HCT116 (cell line): Measurements from ENCODE around the gene ALCAM. TPM values are rescaled to one million over a fixed set of nuclear protein-coding genes. Genes with fewer than 3 reads are reported as not detected.
"Not testable (repeated sequence)": the region's sequence is repeated elsewhere in the genome, so short reads cannot be mapped to it uniquely, and the experiment has no call there.

Experiments
- ATAC-seq: fragments of 200-7000 bp; cut with Tn5 transposase; 2 replicates; pipeline ENCODE4 v1.9.1; 2020; ENCODE audit warnings: mild to moderate bottlenecking, moderate library complexity
- BruUV-seq: library from RNA; stranded (reverse); fragments of 400-500 nt; replicated peaks from 2 replicates; lab custom pipeline; 2021; lab: Mats Ljungman, UMichigan
- CTCF ChIA-PET: fragments of 300-600 bp; sonication (Branson Sonifier 250); formaldehyde crosslinking; loops from one replicate; lab custom pipeline; 2021; ENCODE audit warnings: antibody characterized with exemption; lab: Charles Lee
- POLR2A ChIA-PET: fragments of 300-600, 350-600 bp; sonication (Branson Sonifier 250); formaldehyde crosslinking; loops from one replicate; lab custom pipeline; 2021; ENCODE audit warnings: antibody characterized with exemption; lab: Charles Lee
- RAD21 ChIA-PET, 2 experiments: fragments of 300-600 bp; sonication (Branson Sonifier 250); formaldehyde crosslinking; loops; one replicate each; lab custom pipeline; 2023; ENCODE audit warnings: low total read pairs in 2 of 2; ENCODE audit not compliant: uncharacterized antibody in 2 of 2, unreplicated experiment in 2 of 2, low non-redundant PET in 1 of 2; lab: Charles Lee
- DNase-seq: peaks from one replicate; pipeline ENCODE4 v3.0.0-alpha.2; 2010; ENCODE audit warnings: low read depth, low spot score
- H2AFZ ChIP-seq: fragments of 200-600 bp; shearing (Covaris generic), sonication (generic); 2 replicates; pipeline ENCODE4 v1.6.1; 2017; ENCODE audit warnings: low read depth, mixed run types, mixed read lengths, antibody characterized with exemption, low read length; ENCODE audit not compliant: poor library complexity, severe bottlenecking
- H3K27ac ChIP-seq: 2 replicates; pipeline ENCODE4 v1.5.1; 2012; ENCODE audit warnings: low read depth, low read length
- H3K27me3 ChIP-seq: fragments of 200-600 bp; sonication (generic); 2 replicates; pipeline ENCODE4 v1.6.1; 2016; ENCODE audit warnings: mixed run types, low read length, mixed read lengths; ENCODE audit not compliant: insufficient read depth
- H3K36me3 ChIP-seq, 2 experiments: fragments of 200-500 bp in 1 of 2; fragments of 200-600 bp in 1 of 2; sonication (Bioruptor generic) in 1 of 2; sonication (generic) in 1 of 2; 2 replicates each; pipeline versions ENCODE4 v1.5.1 to v1.6.1; 2014 to 2016; ENCODE audit warnings: low read length in 2 of 2, inconsistent platforms in 1 of 2, mixed read lengths in 1 of 2, mixed run types in 1 of 2; ENCODE audit not compliant: insufficient read depth in 2 of 2, control insufficient read depth in 1 of 2
- H3K4me1 ChIP-seq, 2 experiments: fragments of 200-600 bp in 1 of 2; sonication (generic) in 1 of 2; 2 replicates each; pipeline versions ENCODE4 v1.5.1 to v1.6.1; 2012 to 2017; ENCODE audit warnings: low read length in 2 of 2, inconsistent platforms in 1 of 2, mild to moderate bottlenecking in 1 of 2, mixed read lengths in 1 of 2, mixed run types in 1 of 2, moderate library complexity in 1 of 2; ENCODE audit not compliant: insufficient read depth in 2 of 2, control insufficient read depth in 1 of 2
- H3K4me2 ChIP-seq: fragments of 200-600 bp; sonication (generic); 2 replicates; pipeline ENCODE4 v1.6.1; 2017; ENCODE audit warnings: mixed run types, low read length, mixed read lengths
- H3K4me3 ChIP-seq, 2 experiments: fragments of 200-600 bp in 1 of 2; sonication (generic) in 1 of 2; replicated peaks in 1 of 2; 2 replicates each; pipeline ENCODE4 v1.5.1; 2011 to 2016; ENCODE audit warnings: low read length in 2 of 2, control low read depth in 1 of 2, low read depth in 1 of 2, mild to moderate bottlenecking in 1 of 2, mixed read lengths in 1 of 2, mixed run types in 1 of 2
- H3K79me2 ChIP-seq: fragments of 200-600 bp; sonication (generic); 2 replicates; pipeline ENCODE4 v1.6.1; 2017; ENCODE audit warnings: mild to moderate bottlenecking, mixed run types, low read length, moderate library complexity, mixed read lengths; ENCODE audit not compliant: insufficient read depth
- H3K9ac ChIP-seq: fragments of 200-600 bp; sonication (generic); 2 replicates; pipeline ENCODE4 v1.6.1; 2016; ENCODE audit warnings: low read length, mixed read lengths
- H3K9me2 ChIP-seq: fragments of 200-600 bp; sonication (generic), shearing (Covaris generic); 2 replicates; pipeline ENCODE4 v1.6.1; 2017; ENCODE audit warnings: mixed run types, mild to moderate bottlenecking, moderate library complexity; ENCODE audit not compliant: insufficient read depth
- H3K9me3 ChIP-seq, 2 experiments: fragments of 200-500 bp in 1 of 2; fragments of 200-600 bp in 1 of 2; sonication (Bioruptor generic) in 1 of 2; sonication (generic) in 1 of 2; 2 replicates each; pipeline ENCODE4 v1.6.1; 2014 to 2017; ENCODE audit warnings: low read length in 2 of 2, mixed read lengths in 2 of 2, inconsistent platforms in 1 of 2, low read depth in 1 of 2, mild to moderate bottlenecking in 1 of 2, mixed run types in 1 of 2, moderate library complexity in 1 of 2; ENCODE audit not compliant: control insufficient read depth in 1 of 2, insufficient read depth in 1 of 2
- H4K20me1 ChIP-seq: fragments of 200-600 bp; sonication (generic), shearing (Covaris generic); 2 replicates; pipeline ENCODE4 v1.6.1; 2017; ENCODE audit warnings: mixed run types, mild to moderate bottlenecking, moderate library complexity; ENCODE audit not compliant: insufficient read depth
- EGR1 ChIP-seq: IDR thresholded peaks from 2 replicates; pipeline ENCODE4 v1.6.1; 2012; ENCODE audit warnings: low read depth
- ELF1 ChIP-seq: IDR thresholded peaks from 2 replicates; pipeline ENCODE4 v1.6.1; 2012; ENCODE audit warnings: low read depth, borderline replicate concordance
- EZH2phosphoT487 ChIP-seq: fragments of 200-600 bp; IDR thresholded peaks from 2 replicates; pipeline ENCODE4 v1.6.1; 2018; ENCODE audit warnings: antibody characterized with exemption, borderline replicate concordance
- FOSL1 ChIP-seq: IDR thresholded peaks from 2 replicates; pipeline ENCODE4 v1.6.1; 2012; ENCODE audit warnings: low read depth
- POLR2A ChIP-seq: IDR thresholded peaks from 2 replicates; pipeline ENCODE4 v1.7.0; 2011; ENCODE audit warnings: borderline replicate concordance; ENCODE audit not compliant: insufficient read depth, insufficient read length; ENCODE audit errors: extremely low read depth
- POLR2AphosphoS5 ChIP-seq: IDR thresholded peaks from 2 replicates; pipeline ENCODE4 v1.6.1; 2011; ENCODE audit warnings: mild to moderate bottlenecking, low read depth, low read length, moderate library complexity
- RAD21 ChIP-seq: IDR thresholded peaks from 2 replicates; pipeline ENCODE4 v1.6.1; 2012; ENCODE audit warnings: low read depth, mild to moderate bottlenecking
- SIN3A ChIP-seq: IDR thresholded peaks from 2 replicates; pipeline ENCODE4 v1.6.1; 2012; ENCODE audit warnings: low read depth
- SP1 ChIP-seq: IDR thresholded peaks from 2 replicates; pipeline ENCODE4 v1.6.1; 2012; ENCODE audit warnings: low read depth
- TCF7L2 ChIP-seq: IDR thresholded peaks from 2 replicates; pipeline ENCODE4 v1.7.0; 2011; ENCODE audit warnings: borderline replicate concordance, inconsistent platforms; ENCODE audit not compliant: insufficient read depth, insufficient read length; ENCODE audit errors: extremely low read depth
- YY1 ChIP-seq: IDR thresholded peaks from 2 replicates; pipeline ENCODE4 v1.6.1; 2011; ENCODE audit warnings: low read length, low read depth, moderate library complexity, mild to moderate bottlenecking; ENCODE audit not compliant: insufficient replicate concordance; ENCODE audit errors: extremely low read depth
- ZFX ChIP-seq: fragments of 450-650 bp; IDR thresholded peaks from 2 replicates; pipeline ENCODE4 v1.6.1; 2017
- ZNF274 ChIP-seq: fragments of 200-500 bp; sonication (Bioruptor generic); IDR thresholded peaks from 2 replicates; pipeline ENCODE4 v1.6.1; 2014; ENCODE audit warnings: mild to moderate bottlenecking, low read depth, low read length, inconsistent platforms
- intact Hi-C: fragments of 100-400 bp; cut with micrococcal nuclease; formaldehyde crosslinking; loops from 2 replicates; pipeline ENCODE4 v1.10.0; 2022
- total RNA-seq: library from RNA; stranded (reverse); gene quantifications from one replicate; pipeline ENCODE4 v1.2.1, GENCODE V29; 2021; ENCODE audit not compliant: unreplicated experiment
- TF ChIP-seq, protein P1 (sequence below), 3 experiments: fragments of 200-600 bp in 1 of 3; sonication (generic) in 1 of 3; IDR thresholded peaks in 2 of 3; conservative IDR thresholded peaks in 1 of 3; 2 replicates each; pipeline ENCODE4 v1.5.1; 2012 to 2017; ENCODE audit warnings: low read depth in 2 of 3, low read length in 2 of 3, antibody characterized with exemption in 1 of 3, borderline replicate concordance in 1 of 3, control low read depth in 1 of 3, mild to moderate bottlenecking in 1 of 3, mixed read lengths in 1 of 3, mixed run types in 1 of 3, moderate library complexity in 1 of 3; ENCODE audit not compliant: insufficient read depth in 1 of 3
- TF ChIP-seq, protein P2 (sequence below): IDR thresholded peaks from 2 replicates; pipeline ENCODE4 v1.6.1; 2012

Gene ALCAM
- total RNA-seq, 1 experiment from 2014 or later = 56.7 TPM

DNA sequence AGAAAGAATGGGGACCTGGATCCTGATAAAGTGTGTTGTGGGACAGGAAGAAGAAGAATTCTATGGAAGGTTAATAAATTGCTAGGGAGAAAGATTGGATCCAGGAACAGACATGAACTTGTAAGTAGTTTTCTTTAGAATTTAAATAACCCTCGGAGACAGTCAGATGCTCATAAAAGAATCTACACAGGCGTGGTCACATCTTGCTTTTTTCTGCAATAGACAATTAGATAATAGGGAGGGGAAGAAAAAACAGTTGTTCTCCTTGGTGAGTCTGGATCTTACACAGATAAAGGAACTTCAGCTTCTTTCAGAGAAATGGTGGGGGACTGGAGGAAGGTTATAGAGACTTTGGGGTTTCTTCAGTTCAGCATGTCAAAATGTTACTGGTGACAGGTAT is 232.6 kb downstream of the ALCAM start:
- no peaks in the 10 kb centered on the region for H3K9me2 ChIP-seq
- ChIA-PET CTCF (no interaction called here), POLR2A (no interaction called here), RAD21 (no interaction called here)
- H3K4me3 ChIP-seq = no peak overlapping the region
- H3K4me1 ChIP-seq = peaks cover 0 to 11% of the 10 kb centered on the region in 2 experiments; a peak in 2 of 4 replicates
- no peaks in the 10 kb centered on the region for H3K27me3 ChIP-seq
- H3K9ac ChIP-seq = no peak overlapping the region
- DNase-seq (no peak), ATAC-seq (no peak)
- BruUV-seq = no TSS peak
- no peaks in the 10 kb centered on the region for H4K20me1 ChIP-seq
- no peak overlapping the region for H3K4me2 ChIP-seq
- intact Hi-C loops = no loop called here
- H3K36me3 ChIP-seq = no peaks in the 10 kb centered on the region
- no peak for TF ChIP-seq ZNF274
- no peak for TF ChIP-seq SP1
- TF ChIP-seq, protein P1, sequence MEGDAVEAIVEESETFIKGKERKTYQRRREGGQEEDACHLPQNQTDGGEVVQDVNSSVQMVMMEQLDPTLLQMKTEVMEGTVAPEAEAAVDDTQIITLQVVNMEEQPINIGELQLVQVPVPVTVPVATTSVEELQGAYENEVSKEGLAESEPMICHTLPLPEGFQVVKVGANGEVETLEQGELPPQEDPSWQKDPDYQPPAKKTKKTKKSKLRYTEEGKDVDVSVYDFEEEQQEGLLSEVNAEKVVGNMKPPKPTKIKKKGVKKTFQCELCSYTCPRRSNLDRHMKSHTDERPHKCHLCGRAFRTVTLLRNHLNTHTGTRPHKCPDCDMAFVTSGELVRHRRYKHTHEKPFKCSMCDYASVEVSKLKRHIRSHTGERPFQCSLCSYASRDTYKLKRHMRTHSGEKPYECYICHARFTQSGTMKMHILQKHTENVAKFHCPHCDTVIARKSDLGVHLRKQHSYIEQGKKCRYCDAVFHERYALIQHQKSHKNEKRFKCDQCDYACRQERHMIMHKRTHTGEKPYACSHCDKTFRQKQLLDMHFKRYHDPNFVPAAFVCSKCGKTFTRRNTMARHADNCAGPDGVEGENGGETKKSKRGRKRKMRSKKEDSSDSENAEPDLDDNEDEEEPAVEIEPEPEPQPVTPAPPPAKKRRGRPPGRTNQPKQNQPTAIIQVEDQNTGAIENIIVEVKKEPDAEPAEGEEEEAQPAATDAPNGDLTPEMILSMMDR (IDR thresholded peaks at IDR 0.05 in 2 of 3, conservative IDR thresholded peaks at IDR 0.05 in 1 of 3; ENCODE audit: borderline replicate concordance in 1 of 3, insufficient read depth in 1 of 3, low read depth in 2 of 3, low read length in 2 of 3) = no peak
- TF ChIP-seq, protein P2, sequence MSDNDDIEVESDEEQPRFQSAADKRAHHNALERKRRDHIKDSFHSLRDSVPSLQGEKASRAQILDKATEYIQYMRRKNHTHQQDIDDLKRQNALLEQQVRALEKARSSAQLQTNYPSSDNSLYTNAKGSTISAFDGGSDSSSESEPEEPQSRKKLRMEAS = no peak
- TF ChIP-seq POLR2A = no peak
- no peak for TF ChIP-seq SIN3A
- no peak for TF ChIP-seq TCF7L2
- TF ChIP-seq EZH2phosphoT487 = no peak
- TF ChIP-seq ELF1 = no peak
- TF ChIP-seq RAD21 = no peak
- no peak for TF ChIP-seq YY1
- TF ChIP-seq EGR1 = no peak
- no peak for TF ChIP-seq POLR2AphosphoS5
- TF ChIP-seq ZFX = no peak
- TF ChIP-seq FOSL1 = no peak
- H3K79me2 ChIP-seq = no peaks in the 10 kb centered on the region
- peak overlapping the region; percentile 27 for H2AFZ ChIP-seq
- no peaks in the 10 kb centered on the region for H3K9me3 ChIP-seq
- no peak overlapping the region for H3K27ac ChIP-seq

DNA sequence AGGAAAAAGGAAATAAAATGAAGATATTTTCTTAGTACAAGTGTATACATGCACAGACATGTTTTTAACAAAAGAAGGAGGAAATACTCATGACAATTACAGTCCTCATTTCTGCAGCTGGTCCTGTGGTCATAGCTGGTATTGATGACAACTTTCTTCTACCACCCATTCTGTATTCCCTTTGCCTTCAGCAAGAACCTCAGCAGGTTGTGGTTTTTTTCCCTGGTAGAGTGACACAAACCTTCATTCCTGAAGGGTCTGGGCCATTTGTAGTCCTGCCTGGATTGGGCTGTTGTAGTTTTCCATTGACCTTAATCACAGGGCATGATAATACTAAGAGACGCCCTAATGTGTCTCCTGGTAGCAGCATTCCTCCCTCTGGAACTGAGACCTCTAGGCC is 235.0 kb downstream of the ALCAM start:
- POLR2A ChIA-PET, H3K9me3 ChIP-seq, H3K9ac ChIP-seq, DNase-seq, H3K79me2 ChIP-seq, H3K36me3 ChIP-seq, H3K27me3 ChIP-seq, ATAC-seq, H3K27ac ChIP-seq, RAD21 ChIA-PET, H3K4me3 ChIP-seq, H2AFZ ChIP-seq, H3K9me2 ChIP-seq, BruUV-seq, H4K20me1 ChIP-seq, CTCF ChIA-PET, H3K4me2 ChIP-seq, intact Hi-C loops: not testable (repeated sequence)
- peaks cover 0 to 11% of the 10 kb centered on the region in 2 experiments; a peak in 2 of 4 replicates for H3K4me1 ChIP-seq

DNA sequence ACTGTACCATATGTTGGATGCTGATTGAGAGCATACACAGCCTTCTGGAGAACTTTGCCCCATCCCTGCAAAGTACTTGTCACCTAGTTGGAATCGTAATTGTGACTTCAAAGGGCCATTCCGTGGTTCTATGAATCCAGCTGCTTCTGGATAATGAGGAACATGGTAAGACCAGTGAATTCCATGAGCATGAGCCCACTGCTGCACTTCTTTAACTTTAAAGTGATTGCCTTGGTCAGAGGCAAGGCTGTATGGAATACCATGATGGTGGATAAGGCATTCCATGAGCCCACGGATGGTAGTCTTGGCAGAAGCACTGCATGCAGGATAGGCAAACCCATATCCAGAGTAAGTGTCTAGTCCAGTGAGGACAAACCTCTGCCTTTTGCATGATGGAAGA is 235.6 kb downstream of the ALCAM start:
- POLR2A ChIA-PET, RAD21 ChIA-PET: not testable (repeated sequence)

More for the DNA sequence above, 235.6 kb downstream of the ALCAM start:
- H3K79me2 ChIP-seq, H3K9me3 ChIP-seq, H3K4me3 ChIP-seq, H3K9me2 ChIP-seq, DNase-seq, H3K4me2 ChIP-seq, H3K36me3 ChIP-seq, H4K20me1 ChIP-seq, H3K27ac ChIP-seq, intact Hi-C loops, H3K27me3 ChIP-seq, H2AFZ ChIP-seq, H3K9ac ChIP-seq, CTCF ChIA-PET, ATAC-seq, BruUV-seq: not testable (repeated sequence)
- peaks cover 0 to 11% of the 10 kb centered on the region in 2 experiments; a peak in 2 of 4 replicates for H3K4me1 ChIP-seq
